Amniotic epithelial cell (primary cell): ENCODE data around the gene ZNF628.
A peak's percentile ranks its signal among the peaks of the same experiment; 100 is the strongest.
"Not testable (repeated sequence)": the region's sequence is repeated elsewhere in the genome, so short reads cannot be mapped to it uniquely, and the experiment has no call there.

Source experiments
- DNase-seq: peaks from one replicate; pipeline ENCODE4 v3.0.0-alpha.2; 2010; ENCODE audit warnings: low read depth

ZNF628 gene

GRCh38 chr19:55476100-55476775 is at the start of gene ZNF628:
Gene ZNF628, plus strand, starts transcription at chr19:55476617. Its CDS starts 3,294 bp downstream, at chr19:55479911.
- peak; percentile 97 for DNase-seq

GRCh38 chr19:55431183-55431582 is 45.2 kb upstream of the ZNF628 start:
- no peak for DNase-seq

- no peak for DNase-seq
Measured at GRCh38 chr19:55432241-55432959, 44.0 kb upstream of the ZNF628 start.

- no peak for DNase-seq
Measured at GRCh38 chr19:55433292-55433691, 43.1 kb upstream of the ZNF628 start.

GRCh38 chr19:55434356-55434919 is 42.0 kb upstream of the ZNF628 start:
- DNase-seq, result no peak

GRCh38 chr19:55435020-55435419 is 41.4 kb upstream of the ZNF628 start:
- no peak for DNase-seq

GRCh38 chr19:55436847-55437246 is 39.6 kb upstream of the ZNF628 start:
- no peak for DNase-seq

GRCh38 chr19:55437410-55437809 is 39.0 kb upstream of the ZNF628 start:
- peak; percentile 58 for DNase-seq

GRCh38 chr19:55439052-55439451 is 37.4 kb upstream of the ZNF628 start:
- DNase-seq, result no peak

- DNase-seq, result no peak
Measured at GRCh38 chr19:55440411-55441105, 35.9 kb upstream of the ZNF628 start.

- no peak for DNase-seq
Measured at GRCh38 chr19:55441319-55441691, 35.1 kb upstream of the ZNF628 start.

GRCh38 chr19:55441692-55442321 is 34.6 kb upstream of the ZNF628 start:
- DNase-seq, result no peak

GRCh38 chr19:55442372-55442961 is 34.0 kb upstream of the ZNF628 start:
- no peak for DNase-seq

- DNase-seq, result no peak
Measured at GRCh38 chr19:55443045-55443823, 33.2 kb upstream of the ZNF628 start, which contains the start of gene SHISA7. Gene SHISA7, minus strand, starts transcription at chr19:55443300. Its CDS starts 437 bp downstream, at chr19:55442863.

- DNase-seq, result no peak
Measured at GRCh38 chr19:55443824-55444480, 32.5 kb upstream of the ZNF628 start.

GRCh38 chr19:55444646-55445045 is 31.8 kb upstream of the ZNF628 start:
- DNase-seq, result no peak

- peak; percentile 65 for DNase-seq
Measured at GRCh38 chr19:55446060-55446459, 30.4 kb upstream of the ZNF628 start.

- DNase-seq, result peak; percentile 42
Measured at GRCh38 chr19:55447421-55448174, 28.8 kb upstream of the ZNF628 start.

GRCh38 chr19:55448175-55448490 is 28.3 kb upstream of the ZNF628 start:
- DNase-seq, result not testable (repeated sequence)

- DNase-seq, result no peak
Measured at GRCh38 chr19:55449469-55449868, 26.9 kb upstream of the ZNF628 start.
